Osteoblast (primary cell): Measurements from ENCODE around the gene CRHR2. TPM values are rescaled to one million over a fixed set of nuclear protein-coding genes. Genes with fewer than 3 reads are reported as not detected.
A peak's percentile ranks its signal among the peaks of the same experiment; 100 is the strongest.

Experiments
- DNase-seq: peaks from one replicate; pipeline ENCODE4 v3.0.0; 2011; ENCODE audit warnings: low spot score, mixed read lengths; ENCODE audit not compliant: insufficient read length; ENCODE audit errors: missing footprints
- H2AFZ ChIP-seq: 2 replicates; pipeline ENCODE4 v1.6.0; 2011; ENCODE audit warnings: mild to moderate bottlenecking, low read length
- H3K27ac ChIP-seq: 2 replicates; pipeline ENCODE4 v1.5.1; 2011; ENCODE audit warnings: mild to moderate bottlenecking, low read depth, low read length, moderate library complexity
- H3K27me3 ChIP-seq: 2 replicates; pipeline ENCODE4 v1.6.0; 2012; ENCODE audit warnings: mild to moderate bottlenecking, control low read depth, inconsistent platforms, low read length, moderate library complexity; ENCODE audit not compliant: insufficient read depth
- H3K36me3 ChIP-seq: 2 replicates; pipeline ENCODE4 v1.5.1; 2011; ENCODE audit warnings: mild to moderate bottlenecking, low read length, control low read depth, moderate library complexity; ENCODE audit not compliant: insufficient read depth
- H3K4me1 ChIP-seq: 2 replicates; pipeline ENCODE4 v1.5.1; 2011; ENCODE audit warnings: mild to moderate bottlenecking, low read length, control low read depth, moderate library complexity; ENCODE audit not compliant: insufficient read depth
- H3K4me2 ChIP-seq: 2 replicates; pipeline ENCODE4 v1.6.0; 2011; ENCODE audit warnings: mild to moderate bottlenecking, low read length; ENCODE audit not compliant: insufficient read depth
- H3K4me3 ChIP-seq: fragments of 200-600 bp; sonication (generic); 3 replicates; pipeline ENCODE4 v1.5.1; 2012; ENCODE audit warnings: mild to moderate bottlenecking, low read length, inconsistent platforms; ENCODE audit not compliant: insufficient read depth
- H3K79me2 ChIP-seq: 2 replicates; pipeline ENCODE4 v1.6.0; 2012; ENCODE audit warnings: mild to moderate bottlenecking, low read length, control low read depth, inconsistent platforms; ENCODE audit not compliant: insufficient read depth
- H3K9me3 ChIP-seq: 2 replicates; pipeline ENCODE4 v1.5.1; 2011; ENCODE audit warnings: low read depth, low read length, control low read depth
- H4K20me1 ChIP-seq: 2 replicates; pipeline ENCODE4 v1.6.0; 2012; ENCODE audit warnings: mild to moderate bottlenecking, low read length, control low read depth; ENCODE audit not compliant: insufficient read depth
- total RNA-seq: library from RNA; depleted of rRNA; stranded (reverse); fragments of >200 nt; gene quantifications from 2 replicates; pipeline ENCODE4 v1.2.3, GENCODE V29; 2012
- TF ChIP-seq, protein P1 (sequence below): IDR thresholded peaks from 2 replicates; pipeline ENCODE4 v1.5.1; 2011; ENCODE audit warnings: mild to moderate bottlenecking, low read depth, low read length, moderate library complexity; ENCODE audit errors: extremely low read depth

CRHR2 gene
- total RNA-seq, 1 donor: not detected

GRCh38 chr7:30692882-30693281 lies 10.6 kb upstream of the CRHR2 start:
- no peak overlapping the region for H3K27ac ChIP-seq
- TF ChIP-seq, protein P1, sequence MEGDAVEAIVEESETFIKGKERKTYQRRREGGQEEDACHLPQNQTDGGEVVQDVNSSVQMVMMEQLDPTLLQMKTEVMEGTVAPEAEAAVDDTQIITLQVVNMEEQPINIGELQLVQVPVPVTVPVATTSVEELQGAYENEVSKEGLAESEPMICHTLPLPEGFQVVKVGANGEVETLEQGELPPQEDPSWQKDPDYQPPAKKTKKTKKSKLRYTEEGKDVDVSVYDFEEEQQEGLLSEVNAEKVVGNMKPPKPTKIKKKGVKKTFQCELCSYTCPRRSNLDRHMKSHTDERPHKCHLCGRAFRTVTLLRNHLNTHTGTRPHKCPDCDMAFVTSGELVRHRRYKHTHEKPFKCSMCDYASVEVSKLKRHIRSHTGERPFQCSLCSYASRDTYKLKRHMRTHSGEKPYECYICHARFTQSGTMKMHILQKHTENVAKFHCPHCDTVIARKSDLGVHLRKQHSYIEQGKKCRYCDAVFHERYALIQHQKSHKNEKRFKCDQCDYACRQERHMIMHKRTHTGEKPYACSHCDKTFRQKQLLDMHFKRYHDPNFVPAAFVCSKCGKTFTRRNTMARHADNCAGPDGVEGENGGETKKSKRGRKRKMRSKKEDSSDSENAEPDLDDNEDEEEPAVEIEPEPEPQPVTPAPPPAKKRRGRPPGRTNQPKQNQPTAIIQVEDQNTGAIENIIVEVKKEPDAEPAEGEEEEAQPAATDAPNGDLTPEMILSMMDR: no peak
- H3K4me1 ChIP-seq: no peaks in the 10 kb centered on the region
- H2AFZ ChIP-seq: no peak overlapping the region
- no peak for DNase-seq
- H3K4me3 ChIP-seq: no peak overlapping the region
- H3K9me3 ChIP-seq: no peaks in the 10 kb centered on the region
- H3K36me3 ChIP-seq: no peaks in the 10 kb centered on the region
- H4K20me1 ChIP-seq: no peaks in the 10 kb centered on the region
- H3K4me2 ChIP-seq: no peak overlapping the region
- no peaks in the 10 kb centered on the region for H3K79me2 ChIP-seq
- H3K27me3 ChIP-seq: peaks cover 29% of the 10 kb centered on the region

- Histone ChIP-seq H4K20me1 (no peaks in the 10 kb centered on the region), H2AFZ (no peak overlapping the region), H3K4me1 (no peaks in the 10 kb centered on the region), H3K9me3 (no peaks in the 10 kb centered on the region), H3K36me3 (no peaks in the 10 kb centered on the region), H3K27me3 (peaks cover 29% of the 10 kb centered on the region), H3K4me3 (no peak overlapping the region), H3K79me2 (no peaks in the 10 kb centered on the region), H3K27ac (no peak overlapping the region), H3K4me2 (no peak overlapping the region)
- TF ChIP-seq, protein P1: no peak
- DNase-seq: peak; percentile 56
Observed at GRCh38 chr7:30692438-30692837, 10.2 kb upstream of the CRHR2 start.

GRCh38 chr7:30690011-30690410 lies 7.8 kb upstream of the CRHR2 start:
- peaks cover 27% of the 10 kb centered on the region for H3K27me3 ChIP-seq
- DNase-seq: peak; percentile 72
- H3K4me1 ChIP-seq: no peaks in the 10 kb centered on the region
- H3K79me2 ChIP-seq: no peaks in the 10 kb centered on the region
- H3K27ac ChIP-seq: no peak overlapping the region
- TF ChIP-seq, protein P1: no peak
- no peak overlapping the region for H3K4me2 ChIP-seq
- no peak overlapping the region for H3K4me3 ChIP-seq
- H3K36me3 ChIP-seq: no peaks in the 10 kb centered on the region
- no peaks in the 10 kb centered on the region for H4K20me1 ChIP-seq
- H2AFZ ChIP-seq: no peak overlapping the region
- no peaks in the 10 kb centered on the region for H3K9me3 ChIP-seq

DNA sequence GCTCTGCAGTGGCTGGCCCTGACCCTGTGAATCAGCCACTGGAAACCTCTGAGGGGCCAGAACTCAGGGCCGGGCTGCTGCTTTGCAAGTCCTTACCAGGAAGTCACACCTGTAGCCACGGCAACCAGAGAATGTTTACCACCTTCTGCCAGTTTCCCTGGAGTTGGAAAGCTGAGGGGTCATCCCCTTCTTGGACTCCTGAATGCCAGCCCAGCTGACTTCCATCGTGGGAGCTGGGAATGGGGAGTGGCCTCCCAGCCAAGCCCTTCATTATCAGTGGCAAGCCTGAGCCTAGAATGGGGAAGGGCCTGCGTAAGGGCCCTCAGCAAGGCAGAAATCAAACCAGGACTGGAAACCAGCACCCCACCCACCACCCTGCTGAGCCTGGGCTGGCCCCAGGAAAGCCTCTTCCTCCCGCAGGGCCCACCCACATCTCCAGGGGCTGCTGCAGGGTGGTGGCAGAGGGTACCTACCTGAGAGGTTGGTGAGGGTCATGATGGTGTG lies 6.5 kb upstream of the CRHR2 start:
- TF ChIP-seq, protein P1: no peak
- Histone ChIP-seq H3K27ac (no peak overlapping the region), H2AFZ (no peak overlapping the region), H3K4me1 (no peaks in the 10 kb centered on the region), H3K9me3 (no peaks in the 10 kb centered on the region), H3K36me3 (no peaks in the 10 kb centered on the region), H3K79me2 (no peaks in the 10 kb centered on the region), H3K4me3 (no peak overlapping the region), H4K20me1 (no peaks in the 10 kb centered on the region), H3K27me3 (peaks cover 36% of the 10 kb centered on the region), H3K4me2 (no peak overlapping the region)
- DNase-seq: peak; percentile 59
